HG03571 (cell line): ENCODE results near the gene MPP1.
A peak's percentile ranks its signal among the peaks of the same experiment; 100 is the strongest.

ENCODE experiments used
- ATAC-seq: cut with Tn5 transposase; IDR thresholded peaks from one replicate; pipeline ENCODE4 v1.9.1; 2021; ENCODE audit not compliant: unreplicated experiment

MPP1 gene

DNA sequence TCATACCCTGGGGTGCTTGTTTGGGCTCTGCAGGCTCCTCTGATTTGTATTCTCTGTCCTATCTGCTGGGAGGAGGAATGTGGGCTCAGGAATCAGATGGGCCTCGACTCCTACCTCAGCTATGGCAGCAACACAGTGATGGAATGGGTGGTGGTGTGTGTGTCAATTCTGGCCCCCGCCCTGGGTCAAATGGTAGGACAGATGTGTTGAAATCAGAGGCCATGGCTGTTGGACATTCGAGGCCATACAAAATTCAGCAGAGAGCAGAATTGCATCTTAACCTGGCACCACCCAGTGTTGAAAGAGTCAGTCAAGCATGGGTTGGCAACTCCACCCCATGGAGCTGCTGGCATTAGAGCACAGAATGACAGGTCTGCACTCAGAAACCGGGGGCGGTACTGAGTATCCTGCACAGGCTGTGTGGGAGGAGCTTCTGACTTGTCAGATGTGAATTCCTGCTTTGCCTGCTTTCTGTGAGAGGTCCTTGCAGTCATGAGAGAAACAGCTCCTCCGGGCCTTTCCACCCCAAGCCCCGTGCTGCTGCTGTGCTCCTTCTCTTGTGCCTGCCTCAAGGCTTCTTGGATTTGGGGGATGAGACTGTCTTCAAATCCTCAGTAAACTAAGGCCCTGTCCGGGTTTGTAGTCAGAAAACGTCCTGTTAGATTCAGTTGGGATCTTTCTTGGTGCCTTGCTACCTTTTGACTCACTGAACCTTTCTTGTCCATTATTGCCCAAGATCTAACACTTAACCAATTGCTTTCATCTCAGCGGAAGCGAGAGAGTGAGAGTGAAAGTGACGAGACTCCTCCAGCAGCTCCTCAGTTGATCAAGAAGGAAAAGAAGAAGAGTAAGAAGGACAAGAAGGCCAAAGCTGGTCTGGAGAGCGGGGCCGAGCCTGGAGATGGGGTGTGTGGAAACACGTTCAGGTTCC is 29.6 kb downstream of the MPP1 start:
- ATAC-seq, result no peak

DNA sequence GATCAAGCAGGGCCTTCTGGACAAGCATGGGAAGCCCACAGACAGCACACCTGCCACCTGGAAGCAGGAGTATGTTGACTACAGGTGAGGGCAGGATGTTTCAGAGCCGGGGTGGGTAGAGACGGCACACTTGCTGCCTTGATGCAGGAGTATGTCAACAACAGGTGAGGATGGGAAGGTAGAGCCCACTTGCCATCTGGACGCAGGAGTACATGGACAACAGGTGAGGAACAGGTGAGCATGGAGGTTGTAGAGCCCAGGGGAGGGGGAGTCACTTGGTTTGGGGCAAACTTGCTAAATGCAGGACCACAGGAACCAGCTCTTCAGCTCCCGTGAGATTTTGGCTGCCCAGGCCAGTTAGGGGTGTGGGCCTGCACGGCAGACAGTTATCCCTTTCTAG is 30.7 kb downstream of the MPP1 start:
- ATAC-seq, result no peak

DNA sequence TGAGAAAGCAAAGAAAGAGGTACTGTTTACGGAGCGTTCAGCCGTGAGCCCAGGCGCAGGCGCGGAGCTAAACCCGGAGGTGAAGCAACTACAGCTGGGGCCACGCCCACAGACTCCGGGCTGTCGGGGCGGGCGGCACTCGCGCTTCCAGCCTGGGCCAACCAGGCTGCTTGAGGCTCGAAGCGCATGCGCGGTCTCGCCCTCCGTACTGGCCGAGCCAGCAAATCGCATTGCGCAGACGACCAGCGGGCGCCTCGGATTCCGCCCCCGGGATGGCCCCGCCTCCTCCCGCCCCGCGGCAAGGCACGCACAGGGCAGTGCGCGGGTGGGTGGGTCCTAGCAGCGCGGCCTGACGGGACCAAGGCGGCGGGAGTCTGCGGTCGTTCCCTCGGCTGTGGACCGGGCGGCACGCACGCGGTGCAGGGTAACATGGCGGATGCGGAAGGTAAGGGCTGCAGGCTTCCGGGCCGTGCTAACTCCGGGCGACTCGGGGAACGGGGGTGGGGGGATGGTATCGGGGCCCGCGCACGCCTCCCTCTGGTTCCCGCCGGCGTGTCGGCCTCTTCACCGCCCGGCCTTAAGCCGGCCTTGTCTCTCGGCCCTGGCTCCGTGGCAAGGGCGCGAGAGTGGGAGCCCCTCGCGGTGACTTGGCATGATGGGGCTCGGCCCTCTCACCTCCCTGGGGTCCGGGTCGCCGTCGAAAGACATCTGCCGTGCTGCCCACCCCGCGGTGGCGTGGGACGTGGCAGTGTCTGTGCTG is 42.6 kb downstream of the MPP1 start, which contains the start of gene DKC1:
TSS of gene DKC1 (plus strand) at position 328 of the 760 bp plus-strand sequence. CDS start at position 430, 102 bp downstream.
- ATAC-seq, result peak; percentile 85

DNA sequence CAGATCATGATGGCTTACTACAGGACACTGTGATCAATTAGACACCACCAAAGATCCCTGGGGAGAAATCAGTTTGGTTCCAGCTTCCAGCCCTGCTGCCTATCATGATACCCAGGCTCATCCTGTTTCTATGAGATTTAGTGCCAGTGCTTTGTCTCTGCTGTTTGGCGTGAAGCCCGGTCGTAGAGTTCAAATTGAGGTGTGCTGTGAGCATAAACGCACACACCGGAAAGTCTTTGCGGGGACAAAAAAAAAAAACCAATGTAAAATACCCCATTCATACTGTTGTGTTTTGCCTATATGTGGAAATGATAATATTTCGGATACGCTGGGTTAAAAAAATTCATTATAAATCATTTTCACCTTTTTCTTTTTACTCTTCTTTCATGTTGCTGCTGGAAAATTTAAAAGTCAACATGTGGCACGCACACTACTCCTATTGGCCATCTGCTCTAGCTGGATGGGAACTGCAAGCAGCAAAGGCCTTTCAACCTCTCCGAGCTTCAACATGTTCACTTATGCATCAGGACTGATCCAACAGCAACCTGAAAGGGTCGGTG is 43.2 kb downstream of the MPP1 start:
- ATAC-seq, result no peak

DNA sequence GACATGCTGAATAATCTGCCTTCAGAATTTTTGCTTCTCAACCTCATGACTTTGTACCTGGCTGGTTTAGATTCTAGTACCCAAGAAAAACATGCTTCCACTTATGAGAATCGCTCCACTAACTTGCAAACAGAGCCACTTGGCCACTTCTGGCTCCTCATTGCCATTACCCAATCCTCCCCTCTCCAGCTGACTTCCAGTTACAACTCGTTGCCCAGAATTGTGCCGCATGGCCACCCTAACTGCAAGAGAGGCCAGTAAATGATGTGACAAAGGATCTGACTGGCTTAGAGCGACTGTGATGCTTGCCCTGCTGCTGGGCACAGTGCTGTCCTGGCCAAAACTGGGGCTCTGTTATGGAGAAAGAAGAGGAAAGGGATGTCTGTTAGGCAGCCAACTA is 46.6 kb downstream of the MPP1 start:
- ATAC-seq, result no peak

DNA sequence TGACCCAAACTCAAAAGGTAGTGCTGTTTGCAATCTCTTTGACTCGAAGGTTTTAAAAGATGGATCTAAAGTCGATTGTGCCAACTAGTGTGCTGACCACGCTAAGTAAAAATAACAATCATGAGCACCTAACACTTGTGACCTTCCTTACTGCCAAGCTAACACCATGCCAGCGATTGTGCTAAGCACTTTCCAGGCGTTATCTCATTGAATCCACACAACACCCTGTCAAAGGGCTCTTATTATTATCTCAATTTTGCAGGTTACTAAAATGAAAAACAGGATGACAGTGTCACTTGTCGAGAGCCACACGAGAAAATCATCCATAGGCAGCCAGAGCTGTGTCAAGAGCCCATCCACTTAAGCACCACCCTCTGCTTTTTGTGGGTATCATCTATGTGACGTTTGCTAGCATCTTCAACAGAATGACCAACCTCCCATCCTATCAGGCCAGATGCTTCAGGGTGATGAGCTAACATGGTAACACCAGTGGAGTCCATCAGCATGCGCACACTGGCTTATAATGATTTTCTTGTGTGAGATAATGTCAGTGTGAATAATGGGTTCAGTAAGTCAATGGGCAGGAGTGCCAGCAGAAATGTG is 53.5 kb downstream of the MPP1 start:
- no peak for ATAC-seq

DNA sequence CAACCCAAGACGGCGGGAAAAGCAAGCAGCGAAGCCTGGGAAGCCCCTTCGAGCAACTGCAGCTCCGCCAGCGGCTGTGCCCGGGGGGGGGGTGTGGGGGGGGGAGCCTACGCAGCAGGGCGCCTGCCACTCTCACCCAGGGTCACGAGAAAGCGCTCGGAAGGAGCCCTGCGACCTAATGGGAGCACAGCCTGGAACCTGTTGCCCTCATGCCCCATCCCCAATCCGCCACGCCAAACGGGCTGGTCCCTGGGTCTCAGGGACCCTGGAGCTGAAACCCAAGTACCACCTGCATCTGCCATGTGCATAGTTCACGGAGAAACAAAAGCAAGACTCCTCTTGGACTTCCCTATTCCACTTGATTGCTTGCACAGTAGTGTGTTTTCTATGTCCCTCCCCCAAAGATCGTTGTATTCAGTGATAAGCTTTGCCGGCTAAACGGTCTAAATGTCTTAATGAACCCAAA is 54.0 kb downstream of the MPP1 start:
- ATAC-seq, result no peak

DNA sequence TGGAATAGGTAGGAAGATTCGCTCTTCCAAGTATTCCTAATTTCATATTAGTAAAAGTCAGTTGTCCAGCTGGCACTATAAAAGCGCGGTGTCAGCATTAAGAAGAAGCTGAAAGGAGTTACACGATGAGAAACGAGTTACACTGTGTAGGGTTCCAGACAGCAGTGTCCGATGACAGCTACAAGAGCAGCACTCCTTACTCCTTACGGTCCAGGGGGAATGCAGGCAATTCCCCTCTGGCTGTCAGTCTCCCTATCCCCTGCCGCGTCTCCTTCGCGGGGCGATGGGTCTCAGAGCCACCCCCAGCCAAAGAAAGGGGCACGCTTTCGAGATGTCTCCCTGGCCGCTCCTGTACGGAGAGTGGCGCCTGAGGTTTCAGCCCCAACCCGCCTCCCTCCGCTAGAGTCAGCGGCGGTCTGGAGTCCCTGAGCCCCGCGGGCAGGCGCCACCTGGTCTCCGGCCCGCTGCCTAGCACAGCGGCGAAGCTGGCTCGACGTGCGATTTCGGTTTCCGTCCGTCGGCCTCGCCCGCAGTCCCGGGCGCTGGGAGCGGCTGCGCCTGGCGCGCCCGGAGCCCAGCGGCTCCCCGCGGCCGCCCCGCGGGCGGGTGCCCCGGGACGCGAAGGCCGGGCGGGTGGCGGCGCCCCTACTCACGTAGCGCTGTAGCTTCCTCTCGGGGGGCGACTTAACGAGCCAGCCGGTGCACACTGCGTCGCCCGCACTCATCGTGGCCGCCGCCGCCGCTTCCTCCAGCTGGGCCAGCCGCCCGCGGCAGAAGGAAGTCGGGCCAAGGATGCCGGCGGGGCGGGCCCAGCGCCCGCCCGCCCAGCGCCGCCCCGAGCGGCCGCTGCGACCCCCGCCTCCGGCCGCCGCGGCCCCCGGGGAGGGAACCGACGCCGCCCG is 54.7 kb downstream of the MPP1 start, which contains the start of gene GAB3:
TSS of gene GAB3 (minus strand) at position 777 of the 902 bp plus-strand sequence. CDS start at position 725, 52 bp downstream.
- peak; percentile 55 for ATAC-seq

DNA sequence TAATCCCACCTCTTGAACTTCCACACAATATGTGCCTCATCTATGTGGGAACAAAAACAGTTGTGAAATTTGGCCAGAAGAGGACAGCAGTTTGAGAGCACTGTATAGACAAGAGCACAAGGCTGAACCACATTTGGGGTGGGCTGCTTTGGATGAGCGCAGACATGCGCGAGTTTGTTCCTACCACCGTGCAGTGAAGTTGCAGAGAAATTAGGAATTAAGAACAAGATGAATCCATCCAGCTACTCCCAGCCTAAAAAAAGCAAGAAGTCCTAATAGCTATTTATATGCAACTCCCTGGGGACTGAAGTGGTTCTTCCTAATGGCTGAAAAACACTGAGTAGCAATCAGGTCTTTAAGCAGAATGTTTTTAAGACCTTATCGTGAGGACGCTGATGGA is 55.4 kb downstream of the MPP1 start:
- ATAC-seq, result no peak

DNA sequence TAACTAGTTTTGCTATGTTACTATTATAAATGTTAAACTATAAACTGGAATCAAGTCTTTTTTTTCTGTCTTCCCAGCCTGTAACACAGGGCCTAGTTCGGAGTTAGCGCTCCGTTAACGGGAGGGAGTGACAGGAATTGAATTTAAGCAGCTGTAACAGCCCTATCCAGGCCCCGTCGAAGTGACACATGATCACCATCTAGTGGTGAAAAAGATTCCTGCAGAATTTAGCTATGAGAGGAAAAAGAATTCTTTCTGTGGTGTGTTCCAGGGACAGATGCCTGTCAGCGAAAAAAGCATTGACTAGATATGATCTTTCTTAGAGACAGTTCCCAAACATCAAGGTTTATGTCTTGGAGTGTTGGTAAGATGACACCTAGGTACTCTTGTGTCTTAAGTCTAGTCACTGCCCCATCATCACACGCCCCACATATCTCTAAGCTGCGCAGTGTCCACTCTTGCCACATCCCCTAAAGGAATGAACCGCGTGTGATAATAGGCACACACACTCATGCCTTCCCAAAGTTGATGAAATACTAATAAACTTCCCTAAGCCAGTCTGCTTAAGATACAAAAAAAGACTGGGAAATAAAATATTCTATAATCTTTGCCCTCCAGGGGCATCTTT is 56.5 kb downstream of the MPP1 start:
- no peak for ATAC-seq

DNA sequence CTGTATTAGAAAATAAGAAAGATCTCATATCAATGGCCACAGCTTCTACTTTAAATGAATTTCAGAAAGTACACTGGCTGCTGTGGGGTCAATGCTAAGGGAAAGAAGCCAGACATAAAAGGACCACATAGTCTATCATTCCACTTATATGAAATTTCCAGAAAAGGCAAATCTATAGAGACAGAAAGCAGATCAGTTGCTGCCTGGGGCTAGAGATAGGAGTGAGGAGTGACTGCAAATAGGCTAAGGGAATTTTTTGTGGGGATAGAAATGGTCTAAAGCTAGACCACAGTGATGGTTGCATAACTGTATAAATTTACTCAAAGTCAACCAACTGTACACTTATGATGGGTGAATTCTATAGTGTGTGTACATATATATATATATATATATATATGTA is 62.7 kb downstream of the MPP1 start:
- no peak for ATAC-seq

DNA sequence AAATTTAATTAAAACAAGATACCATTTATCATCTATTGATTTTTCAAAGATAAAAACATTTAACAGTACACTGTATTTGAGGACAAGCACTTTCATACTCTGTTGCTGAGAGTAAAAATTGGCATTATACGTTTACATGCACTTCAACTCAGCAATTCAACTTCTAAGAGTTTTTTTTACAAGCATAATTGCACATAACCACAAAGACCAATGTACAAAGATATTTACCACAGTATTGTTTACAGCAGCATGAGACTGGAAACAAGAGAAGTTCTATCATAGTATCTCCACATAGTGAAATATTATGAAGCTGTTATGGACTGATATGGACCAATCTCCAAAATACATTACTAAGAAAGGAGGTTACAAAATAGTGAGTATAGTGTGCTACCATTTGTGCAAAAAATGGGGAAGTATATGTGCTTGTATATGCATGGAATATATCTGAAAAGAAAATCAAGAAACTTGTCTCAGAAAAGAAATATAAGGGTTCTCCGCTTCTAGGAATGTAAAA is 65.3 kb downstream of the MPP1 start:
- ATAC-seq, result no peak

DNA sequence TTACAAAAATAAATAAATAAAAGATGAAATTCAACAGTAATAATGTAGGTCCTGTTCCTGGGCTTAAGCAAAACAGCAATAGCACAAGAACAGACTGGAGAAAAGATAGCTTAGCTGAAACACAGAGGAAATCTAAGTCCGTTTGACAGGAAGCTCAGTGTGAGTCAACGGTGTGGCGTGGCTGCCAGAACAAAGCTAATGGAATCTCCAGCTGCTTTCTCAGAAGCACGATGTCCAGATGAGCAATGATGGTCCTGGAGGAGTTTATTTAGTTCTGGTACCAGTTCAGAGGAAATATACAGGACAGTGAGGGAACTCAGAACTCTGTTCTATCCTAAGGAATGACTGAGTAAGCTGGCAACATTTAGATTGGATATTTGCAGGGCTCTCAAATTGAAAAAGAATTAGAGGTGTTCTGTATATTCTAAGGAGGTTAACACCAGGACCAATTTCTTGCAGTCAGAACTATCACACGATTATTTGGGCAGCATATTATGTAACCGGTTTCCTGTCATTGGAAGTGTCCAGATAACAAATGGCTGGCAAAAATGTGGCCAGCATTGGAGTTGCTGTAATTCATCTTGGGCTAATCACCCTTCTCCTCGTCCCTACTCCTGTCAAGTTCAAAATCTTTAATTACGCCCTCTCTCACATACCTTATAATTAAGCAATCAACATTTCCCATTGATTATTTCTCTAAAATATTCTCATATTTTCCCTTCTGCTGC is 67.1 kb downstream of the MPP1 start:
- ATAC-seq, result no peak

DNA sequence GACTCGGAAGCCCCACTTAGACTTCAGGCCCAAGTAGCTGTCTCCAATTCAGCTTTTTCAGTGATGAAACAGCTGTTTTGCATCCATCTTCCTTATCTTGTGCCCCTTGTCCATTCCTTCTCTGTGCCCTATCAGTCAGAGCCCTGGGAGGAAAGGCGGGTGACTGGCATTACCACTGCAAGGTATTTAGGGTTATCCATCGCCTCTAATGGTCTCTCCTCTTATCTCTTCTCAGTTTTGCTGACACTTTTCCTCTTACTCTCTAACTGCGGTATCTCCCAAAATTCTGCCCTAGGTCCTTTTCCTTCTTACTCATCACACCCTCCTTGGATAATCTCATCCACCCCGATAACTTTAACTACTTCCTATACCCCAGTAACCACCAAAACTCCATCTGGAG is 68.1 kb downstream of the MPP1 start:
- ATAC-seq, result no peak

DNA sequence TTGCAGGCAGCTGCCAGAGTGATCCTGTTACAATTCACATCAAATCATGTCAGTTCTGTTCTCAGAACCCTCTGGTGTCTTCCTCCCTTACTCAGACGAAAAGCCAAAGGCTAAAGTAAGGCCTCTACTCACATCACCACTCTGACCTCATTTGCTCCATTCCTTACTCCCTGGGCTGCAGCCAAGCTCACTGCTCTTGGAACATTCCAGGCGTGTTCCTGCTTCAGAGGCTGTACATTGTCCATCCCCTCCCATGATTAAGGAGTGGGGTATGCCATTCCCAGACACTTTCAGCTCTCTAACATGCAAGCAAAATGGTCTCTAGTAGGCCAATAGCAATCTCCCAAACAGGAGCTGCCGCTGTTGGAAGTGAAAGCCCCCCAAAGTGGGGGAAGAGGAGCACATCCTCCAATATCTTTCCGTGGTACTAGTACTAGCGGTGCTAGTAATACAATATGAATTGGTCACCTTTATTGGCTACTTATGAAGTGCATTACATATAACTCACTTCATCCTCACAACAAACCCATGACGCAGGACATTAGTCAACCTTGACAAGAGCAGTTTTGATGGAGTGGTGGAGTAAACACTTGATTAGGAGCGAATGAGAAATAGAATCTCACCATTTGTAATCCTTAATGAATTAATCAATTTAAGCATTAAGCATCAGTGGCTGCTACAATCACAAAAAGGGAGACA is 69.4 kb downstream of the MPP1 start:
- no peak for ATAC-seq

DNA sequence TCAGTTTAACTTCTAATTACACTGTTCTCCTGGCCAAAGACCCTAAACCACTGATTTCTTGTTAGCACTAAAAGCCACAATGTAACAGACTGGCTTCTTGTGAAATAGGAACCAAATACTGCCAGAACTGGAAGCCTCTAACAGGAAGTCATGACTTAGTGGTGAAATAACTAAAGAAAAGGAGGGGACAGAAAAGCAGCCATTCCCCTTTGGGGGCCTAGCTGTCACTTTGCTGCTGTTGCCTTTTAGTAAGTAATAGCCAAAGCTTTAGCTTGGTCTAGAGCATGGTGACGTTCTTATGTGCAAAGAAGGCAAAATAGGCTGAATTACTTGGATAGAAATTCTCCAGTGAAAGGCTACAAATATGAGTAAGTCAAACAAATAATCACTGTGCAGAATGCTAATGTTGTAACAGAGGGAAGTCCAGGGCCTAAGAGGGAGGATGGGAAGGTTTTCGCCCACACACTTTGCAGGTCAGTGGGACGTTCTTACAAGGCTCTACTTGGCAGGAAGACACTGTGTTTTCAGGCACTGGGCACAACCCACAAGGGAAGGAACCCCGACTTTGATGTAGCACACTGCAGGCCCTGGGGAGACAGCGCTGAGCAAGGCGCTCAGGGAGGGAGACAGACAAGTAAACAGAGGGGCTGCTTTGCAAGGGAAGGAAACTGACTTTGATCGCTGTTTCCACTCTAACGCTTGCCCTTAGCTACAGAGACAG is 71.1 kb downstream of the MPP1 start:
- ATAC-seq, result no peak

DNA sequence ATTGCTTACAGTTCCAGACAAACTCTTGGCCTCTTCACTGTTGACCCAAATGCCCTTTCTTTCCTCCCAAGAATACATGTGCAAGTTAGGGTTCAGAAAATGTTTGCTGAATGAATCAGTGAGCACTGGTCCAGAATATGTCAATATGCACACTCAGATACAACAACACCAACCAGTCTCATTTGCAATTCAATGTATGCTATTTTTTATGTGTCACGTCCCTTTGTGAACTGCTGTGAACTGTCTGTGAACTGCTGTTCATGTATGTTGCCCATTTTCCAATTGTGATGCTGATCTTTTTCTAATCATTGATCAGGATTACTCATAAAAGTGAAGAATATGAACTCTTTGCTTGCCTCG is 72.2 kb downstream of the MPP1 start:
- no peak for ATAC-seq
